GM10847 (cell line): ENCODE data around the gene TRPM1.

Source experiments
- POLR2A ChIP-seq: IDR thresholded peaks from 2 replicates; pipeline ENCODE4 v1.6.1; 2011; ENCODE audit not compliant: insufficient read length; ENCODE audit errors: extremely low read depth

Gene TRPM1

GRCh38 chr15:31101262-31102038 lies at the start of gene TRPM1:
Gene TRPM1, minus strand, starts transcription at chr15:31101725. Its CDS starts 20,370 bp downstream, at chr15:31081355.
- TF ChIP-seq POLR2A = no peak

- no peak for TF ChIP-seq POLR2A
Measured at GRCh38 chr15:31150732-31151231, 49.3 kb upstream of the TRPM1 start.

DNA sequence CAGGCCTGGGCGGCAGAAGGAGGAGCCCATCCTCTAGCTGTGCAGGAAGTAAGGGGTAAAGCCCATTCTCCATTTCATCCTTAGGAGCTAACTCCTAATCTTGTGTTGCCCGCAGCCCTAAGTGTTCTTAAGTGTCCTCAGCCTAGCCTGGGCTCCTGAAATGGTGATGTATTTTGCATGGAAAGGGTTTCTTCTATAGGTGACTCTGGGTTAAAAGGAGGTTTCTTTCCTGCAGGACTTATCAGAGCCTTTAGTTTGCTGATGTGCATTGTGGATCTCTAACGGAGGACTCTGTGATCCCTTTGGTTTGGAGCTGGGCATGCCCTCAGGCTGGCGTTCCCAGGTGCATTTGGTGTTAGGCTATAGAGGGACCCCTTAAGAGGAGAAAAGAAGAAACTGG lies 48.5 kb upstream of the TRPM1 start:
- TF ChIP-seq POLR2A = no peak

DNA sequence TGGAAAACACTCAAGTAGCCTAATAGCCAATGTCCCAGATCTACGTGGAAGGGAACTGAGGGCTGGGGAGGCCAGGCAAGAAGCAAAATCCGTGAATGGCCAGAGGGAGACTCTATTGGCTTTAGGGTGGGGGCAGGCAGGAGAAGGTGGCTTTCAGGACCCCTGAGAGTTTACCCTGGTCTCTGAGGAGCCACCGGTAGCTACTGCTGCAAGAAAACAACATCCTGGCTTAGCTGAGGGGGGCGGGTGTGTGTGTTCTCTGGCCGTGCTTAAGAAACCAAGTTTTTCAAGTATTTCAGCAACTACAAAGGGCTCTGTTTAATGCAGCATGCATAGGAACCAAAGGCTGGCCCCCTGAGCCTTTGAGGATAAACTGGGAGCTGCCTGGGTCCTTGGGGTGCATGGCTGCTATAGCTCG lies 47.6 kb upstream of the TRPM1 start:
- TF ChIP-seq POLR2A = no peak

DNA sequence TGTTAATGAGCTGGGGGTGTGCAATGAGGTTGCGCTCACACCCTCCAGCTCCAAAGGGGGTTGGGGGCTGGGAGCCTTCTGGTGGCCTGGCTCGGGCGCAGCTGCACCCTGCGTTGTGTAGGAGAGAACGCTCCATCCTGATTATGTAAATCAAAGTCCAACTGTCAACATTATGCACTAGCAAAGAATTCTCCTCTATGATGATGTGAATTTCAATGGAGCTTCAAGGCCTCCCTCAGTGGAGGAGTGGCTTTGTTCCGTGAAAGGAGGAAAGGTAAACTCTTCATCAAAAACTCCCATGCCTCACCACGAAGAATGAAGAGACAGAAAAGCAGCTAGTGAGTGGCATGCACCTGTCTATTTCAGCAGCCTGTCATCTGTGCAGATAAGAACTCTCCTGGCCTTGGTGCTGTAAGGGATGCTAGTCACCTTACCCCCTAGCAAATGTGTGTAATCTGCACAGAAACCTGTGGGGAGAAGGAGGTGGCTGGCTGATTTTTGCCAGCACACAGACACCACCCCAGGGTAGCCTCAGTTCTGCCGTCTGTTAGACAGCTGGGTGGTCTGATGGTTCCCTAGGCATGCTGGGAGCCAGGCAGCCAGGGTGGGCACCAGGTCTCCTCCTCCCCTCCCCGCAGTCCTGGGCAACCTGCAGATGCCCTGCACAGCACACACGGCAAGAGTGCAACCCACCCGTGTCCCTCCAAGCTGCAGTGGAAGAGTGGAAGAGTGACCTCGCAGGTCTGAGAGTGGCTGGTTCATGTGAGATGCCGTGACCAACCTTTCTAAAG lies 47.0 kb upstream of the TRPM1 start:
- no peak for TF ChIP-seq POLR2A

GRCh38 chr15:31147944-31148296 lies 46.4 kb upstream of the TRPM1 start:
- TF ChIP-seq POLR2A = no peak

- TF ChIP-seq POLR2A = no peak
Measured at GRCh38 chr15:31147456-31147855, 45.9 kb upstream of the TRPM1 start.

DNA sequence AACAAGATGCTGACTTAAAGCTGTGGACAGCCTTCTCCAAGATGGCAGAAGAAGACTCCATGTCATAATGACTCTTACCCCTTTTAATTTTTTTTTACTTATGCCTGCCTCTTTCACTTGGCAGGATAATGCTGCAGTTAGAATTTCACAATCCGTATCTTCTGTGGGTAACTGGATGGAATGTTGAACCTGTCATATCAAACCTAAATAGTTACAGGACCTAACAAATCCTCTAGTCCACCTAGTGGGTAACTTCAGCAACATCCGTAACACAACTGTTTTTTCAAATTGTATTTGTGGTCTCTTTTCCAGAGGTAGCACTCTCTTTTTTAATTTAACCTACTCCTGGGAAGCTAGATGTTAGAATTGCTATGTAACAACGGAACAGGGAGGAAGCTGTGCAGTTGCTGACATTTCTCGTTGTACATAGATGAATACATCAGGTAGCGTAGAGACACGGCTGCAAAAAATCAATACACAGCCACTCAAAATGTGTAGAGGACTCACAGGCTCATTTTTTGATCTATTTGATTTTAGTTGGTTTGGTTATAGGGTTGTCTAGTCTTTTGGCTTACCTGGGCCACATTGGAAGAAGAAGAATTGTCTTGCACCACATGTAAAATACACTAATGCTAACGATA lies 43.9 kb upstream of the TRPM1 start:
- TF ChIP-seq POLR2A = no peak

DNA sequence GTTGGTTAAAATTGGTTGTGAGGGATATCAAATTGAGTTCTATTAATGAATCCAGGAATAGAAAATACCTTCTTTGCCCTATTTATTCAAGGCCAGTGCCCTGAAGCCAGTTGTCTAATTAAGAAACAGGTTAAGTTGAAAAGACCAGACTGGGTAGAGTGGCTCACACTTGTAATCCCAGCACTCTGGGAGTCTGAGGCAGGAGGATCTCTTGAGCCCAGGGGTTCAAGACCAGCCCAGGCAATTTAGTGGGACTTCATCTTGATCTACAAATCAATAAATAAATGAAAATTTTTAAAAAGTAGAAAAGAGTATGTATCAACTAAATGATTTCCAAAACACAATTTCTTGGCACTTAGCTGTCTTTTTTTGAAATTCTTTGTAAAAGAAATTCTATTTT lies 40.3 kb upstream of the TRPM1 start:
- no peak for TF ChIP-seq POLR2A

GRCh38 chr15:31136607-31137328 lies 35.2 kb upstream of the TRPM1 start:
- no peak for TF ChIP-seq POLR2A

DNA sequence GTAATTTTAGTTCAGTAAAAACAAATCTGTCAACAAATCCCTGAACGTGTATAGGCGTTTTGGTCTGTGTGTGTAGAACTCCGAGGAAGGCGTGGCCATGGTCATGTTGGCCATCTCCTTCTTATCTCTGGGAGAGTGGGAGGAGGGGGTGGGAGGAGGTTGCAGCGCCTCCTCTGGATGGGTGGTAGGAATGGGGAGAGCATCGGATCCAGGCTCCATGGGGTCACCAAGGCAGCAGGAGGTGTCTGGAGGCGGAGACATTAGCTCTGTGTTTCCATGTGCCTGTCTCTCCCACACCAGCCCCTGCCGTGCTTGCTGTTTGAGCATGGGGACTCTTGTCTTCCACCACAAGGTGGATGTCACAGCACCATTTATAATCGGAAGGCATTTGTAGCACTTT lies 34.5 kb upstream of the TRPM1 start:
- TF ChIP-seq POLR2A = no peak

GRCh38 chr15:31135523-31135922 lies 34.0 kb upstream of the TRPM1 start:
- no peak for TF ChIP-seq POLR2A

DNA sequence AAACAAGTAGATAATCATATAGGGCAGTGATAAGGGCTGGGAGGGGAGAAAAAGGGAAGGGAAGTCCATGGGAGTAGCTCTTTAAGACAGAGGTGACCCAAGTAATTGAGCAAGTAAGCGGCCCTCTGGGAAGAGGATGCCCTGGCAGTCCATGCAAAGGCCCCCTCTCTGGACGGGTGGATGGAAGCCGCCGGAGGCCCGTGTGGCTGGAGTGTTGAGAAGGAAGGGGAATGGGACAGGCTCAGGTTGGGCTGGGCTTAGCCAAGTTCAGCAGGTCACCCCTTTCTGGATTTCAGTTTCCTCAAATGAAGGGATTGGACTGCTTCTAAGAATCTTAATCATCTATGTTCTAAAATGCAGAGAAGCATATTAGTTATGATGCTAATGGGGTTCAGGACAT lies 32.4 kb upstream of the TRPM1 start:
- TF ChIP-seq POLR2A = no peak

GRCh38 chr15:31131853-31132375 lies 30.4 kb upstream of the TRPM1 start:
- no peak for TF ChIP-seq POLR2A

GRCh38 chr15:31130576-31131237 lies 29.2 kb upstream of the TRPM1 start:
- TF ChIP-seq POLR2A = no peak

- TF ChIP-seq POLR2A = no peak
Measured at GRCh38 chr15:31129769-31130303, 28.3 kb upstream of the TRPM1 start.
